Suprapubic skin (tissue), 4 donors: ENCODE results near the gene ZNF492.
"Not testable (repeated sequence)": the region's sequence is repeated elsewhere in the genome, so short reads cannot be mapped to it uniquely, and the experiment has no call there.

ENCODE experiments used
- POLR2A ChIP-seq, 2 donors: fragments of 450-650 bp; IDR thresholded peaks; one replicate each; pipeline ENCODE4 v1.6.1; 2017; ENCODE audit warnings: antibody characterized with exemption in 2 of 2, mild to moderate bottlenecking in 2 of 2, moderate library complexity in 2 of 2
- POLR2AphosphoS5 ChIP-seq, 3 donors: sonication (generic); formaldehyde crosslinking; IDR thresholded peaks; one replicate each; pipeline ENCODE4 v1.6.1; 2017; ENCODE audit warnings: antibody characterized with exemption in 3 of 3

- TF ChIP-seq POLR2A, POLR2AphosphoS5 (IDR thresholded peaks at IDR 0.05): not testable (repeated sequence)
Measured at GRCh38 chr19:22617181-22617580, 16.9 kb upstream of the ZNF492 start.
